ENCODE measurements around the gene GRIA2.

GRIA2 gene

GRCh38 chr4:157300701-157301100 is 80.2 kb downstream of the GRIA2 start:
- H3K27ac ChIP-seq (ENCODE audit: extremely low read depth, low read depth, low read length), result no peak overlapping the region
- POLR2A ChIA-PET, result no interaction called here
- H3K4me1 ChIP-seq (ENCODE audit: control insufficient read depth, insufficient read depth, low read length), result no peaks in the 10 kb centered on the region
- no peaks in the 10 kb centered on the region for H3K9me3 ChIP-seq (ENCODE audit: control insufficient read depth, insufficient read depth, low read depth, low read length)
- H3K4me3 ChIP-seq (ENCODE audit: low read depth, low read length), result no peak overlapping the region
- H3K36me3 ChIP-seq (ENCODE audit: control insufficient read depth in 2 of 2, insufficient read depth in 1 of 2, low read length in 2 of 2), result no peaks in the 10 kb centered on the region
- TF ChIP-seq INSM2 (tag by site-specific recombination; IDR thresholded peaks at IDR 0.05) (no peak), ZNF391 (tag by site-specific recombination; IDR thresholded peaks at IDR 0.05; ENCODE audit: borderline replicate concordance, low read depth) (no peak), ZSCAN18 (tag by site-specific recombination; IDR thresholded peaks at IDR 0.05) (no peak), KLF7 (tag by site-specific recombination; IDR thresholded peaks at IDR 0.05; ENCODE audit: borderline replicate concordance) (no peak), GLI4 (tag by site-specific recombination; IDR thresholded peaks at IDR 0.05) (no peak), ZNF747 (tag by site-specific recombination; IDR thresholded peaks at IDR 0.05) (no peak), ZNF19 (tag by site-specific recombination; IDR thresholded peaks at IDR 0.05; ENCODE audit: low read depth) (no peak), KLF16 (tag by site-specific recombination; IDR thresholded peaks at IDR 0.05) (no peak), ZNF645 (tag by site-specific recombination; IDR thresholded peaks at IDR 0.05) (no peak), ZEB2 (tag by site-specific recombination; IDR thresholded peaks at IDR 0.05) (no peak), MZF1 (tag by site-specific recombination; IDR thresholded peaks at IDR 0.05; ENCODE audit: borderline replicate concordance) (no peak), ZNF518A (tag by site-specific recombination; conservative IDR thresholded peaks at IDR 0.05; ENCODE audit: low read depth) (no peak), MEIS1 (CRISPR knock-in tag; IDR thresholded peaks at IDR 0.05; ENCODE audit: borderline replicate concordance) (no peak), ZNF792 (tag by site-specific recombination; IDR thresholded peaks at IDR 0.05) (no peak), MYNN (tag by site-specific recombination; IDR thresholded peaks at IDR 0.05; ENCODE audit: borderline replicate concordance) (no peak), BCL11B (tag by site-specific recombination; IDR thresholded peaks at IDR 0.05; ENCODE audit: low read depth) (no peak), ZBTB26 (tag by site-specific recombination; optimal IDR thresholded peaks at IDR 0.05) (no peak)
- CTCF ChIA-PET, result no interaction called here

All from HEK293 (cell line).